Tongue (tissue), 2 donors: ENCODE results near the gene FASN. TPM values are rescaled to one million over a fixed set of nuclear protein-coding genes. Genes with fewer than 3 reads are reported as not detected.
"Not testable (repeated sequence)": the region's sequence is repeated elsewhere in the genome, so short reads cannot be mapped to it uniquely, and the experiment has no call there.

ENCODE experiments used
- DNase-seq: peaks from one replicate; pipeline ENCODE4 v3.0.0-alpha.2; 2015
- total RNA-seq: library from RNA; depleted of rRNA; stranded (reverse); fragments of >200 nt; gene quantifications from one replicate; pipeline ENCODE4 v1.2.3, GENCODE V29; 2014

Gene FASN
- 33.8 TPM for total RNA-seq

DNA sequence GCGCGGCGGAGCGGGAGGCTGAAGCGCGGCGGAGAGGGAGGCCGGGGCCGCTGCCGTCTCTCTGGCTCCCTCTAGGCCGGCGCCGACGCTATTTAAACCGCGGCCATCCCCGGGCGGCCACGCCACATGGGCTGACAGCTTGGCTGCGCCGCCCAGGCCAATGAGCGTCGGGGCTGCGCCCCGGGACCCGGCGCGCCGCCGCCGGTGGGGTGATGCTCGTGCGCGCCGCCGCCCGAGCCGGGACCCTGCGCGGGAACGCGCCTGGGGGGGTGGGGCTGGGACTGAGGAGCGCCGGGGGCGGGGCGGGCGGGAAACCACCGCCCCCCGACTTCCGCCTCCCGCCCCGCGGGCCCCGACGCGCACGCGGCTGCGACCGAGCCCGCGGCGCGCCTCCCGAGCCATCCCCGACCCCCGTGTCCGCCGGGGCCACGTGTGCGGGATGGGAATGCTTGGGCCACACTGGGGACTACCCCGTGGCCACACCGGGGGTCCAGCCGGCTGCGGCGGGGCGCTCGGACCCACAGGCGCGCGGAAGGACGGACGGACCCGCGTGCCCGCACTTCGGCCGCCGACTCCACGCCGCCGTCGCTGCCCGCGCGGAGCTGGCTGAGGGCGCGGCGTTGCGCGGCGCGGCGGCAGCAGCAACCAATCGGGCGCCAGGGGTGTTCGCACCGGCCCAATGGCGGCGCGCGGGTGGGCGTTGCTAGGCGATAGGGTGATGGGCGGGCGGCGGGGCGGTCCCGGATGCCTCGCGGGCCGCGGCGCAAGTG lies at the start of gene FASN:
TSS of gene FASN (minus strand) at position 68 of the 770 bp plus-strand sequence. CDS start 1,791 bp downstream, outside the sequence.
- peak; percentile 97 for DNase-seq

DNA sequence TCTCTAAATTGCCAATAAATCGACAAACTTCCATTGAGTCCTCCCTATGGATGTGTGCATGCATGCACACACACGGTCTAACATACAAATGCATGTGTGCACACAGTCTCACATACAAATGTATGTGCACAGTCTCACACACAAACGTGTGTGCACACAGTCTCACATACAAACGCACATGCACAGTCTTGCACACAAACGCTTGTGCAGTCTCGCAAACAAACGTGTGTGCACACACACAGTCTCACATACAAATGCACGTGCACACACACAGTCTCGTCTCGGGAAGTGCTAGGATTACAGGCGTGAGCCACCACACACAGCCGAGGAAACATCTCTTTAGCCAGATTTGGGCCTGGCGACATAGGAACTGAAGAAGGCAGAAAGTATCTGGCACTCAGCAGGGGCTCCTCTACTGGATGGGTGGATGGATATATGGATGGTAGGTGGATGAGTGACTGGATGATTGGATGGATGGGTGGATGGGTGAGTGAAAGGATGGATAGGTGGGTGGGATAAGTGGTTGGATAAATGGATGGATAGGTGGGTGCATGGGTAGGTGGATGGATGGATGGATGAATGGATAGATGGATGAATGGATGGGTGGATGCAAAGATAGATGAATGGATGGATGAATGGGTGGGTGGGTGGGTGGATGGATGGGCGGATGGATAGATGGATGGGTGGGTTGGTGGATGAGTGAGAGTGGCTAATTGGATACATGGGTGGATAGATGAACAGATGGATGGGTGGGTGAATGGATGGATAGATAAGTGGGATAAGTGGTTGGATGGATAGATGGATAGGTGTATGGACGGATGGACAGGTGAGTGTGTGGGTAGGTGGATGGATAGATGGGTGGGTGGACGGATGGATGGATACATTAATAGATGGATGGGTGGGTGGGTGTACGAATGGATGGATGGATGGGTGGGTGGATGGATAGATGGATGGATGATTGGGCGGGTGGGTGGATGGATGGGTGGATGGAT lies 48.9 kb upstream of the FASN start:
- no peak for DNase-seq

DNA sequence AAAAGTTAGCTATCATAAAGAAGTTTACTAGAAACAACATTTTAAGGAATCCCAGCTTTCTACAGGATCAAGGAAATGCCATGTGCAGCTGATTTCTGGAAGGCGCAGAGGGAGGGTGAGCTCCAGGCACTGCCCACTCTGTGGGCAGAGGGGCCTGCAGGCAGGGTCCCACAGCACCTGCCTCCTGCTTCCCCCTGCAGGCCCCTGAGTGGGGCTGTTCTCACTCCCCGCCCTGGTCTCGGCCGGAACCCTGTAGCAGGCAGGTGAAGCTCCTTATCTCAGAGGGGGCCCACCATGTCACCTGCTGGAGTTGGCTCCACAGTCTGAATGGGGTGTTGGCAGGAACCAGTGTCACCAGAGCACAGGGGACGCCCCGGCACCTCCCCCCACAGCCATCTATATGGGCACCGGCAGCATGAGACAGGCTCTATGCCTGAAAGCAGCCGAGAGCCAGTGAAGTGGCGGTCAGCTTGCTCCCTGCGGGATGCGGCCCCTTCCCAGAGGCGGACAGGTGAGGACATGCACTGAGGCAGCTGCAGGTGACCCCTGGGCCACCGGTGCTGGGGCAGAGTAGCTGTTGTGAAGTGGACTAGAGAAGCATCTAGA lies 47.6 kb upstream of the FASN start:
- DNase-seq = no peak

DNA sequence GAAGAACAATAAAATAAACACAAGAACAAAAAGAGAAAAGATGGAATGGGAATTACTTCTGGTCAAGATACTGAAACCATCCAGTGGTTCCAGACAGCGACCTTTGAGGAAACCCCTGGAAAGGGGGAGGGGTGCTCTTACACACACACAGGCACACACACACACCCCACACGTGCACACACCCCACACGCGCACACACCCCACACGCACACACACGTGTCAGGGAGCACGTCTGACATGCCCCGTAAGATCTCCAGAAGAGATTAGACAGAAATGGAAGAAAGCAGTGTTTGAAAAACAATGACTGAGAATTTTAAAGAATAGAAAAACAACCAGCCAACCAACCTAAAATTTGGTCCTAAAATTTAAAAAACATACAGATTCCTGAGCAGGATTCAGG lies 45.3 kb upstream of the FASN start:
- no peak for DNase-seq

DNA sequence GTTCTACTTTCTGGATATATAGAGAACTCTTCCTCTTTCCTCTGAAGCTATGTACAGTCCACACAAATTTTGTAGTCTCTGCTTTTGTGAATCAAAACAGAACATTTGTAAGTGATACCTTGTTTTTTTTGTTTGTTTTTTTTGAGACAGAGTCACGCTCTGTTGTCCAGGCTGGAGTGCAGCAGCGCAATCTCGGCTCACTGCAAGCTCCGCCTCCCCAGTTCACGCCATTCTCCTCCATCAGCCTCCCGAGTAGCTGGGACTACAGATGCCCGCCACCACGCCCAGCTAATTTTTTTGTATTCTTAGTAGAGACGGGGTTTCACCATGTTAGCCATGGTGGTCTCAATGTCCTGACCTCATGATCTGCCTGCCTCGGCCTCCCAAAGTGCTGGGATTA lies 41.9 kb upstream of the FASN start:
- DNase-seq = not testable (repeated sequence)

DNA sequence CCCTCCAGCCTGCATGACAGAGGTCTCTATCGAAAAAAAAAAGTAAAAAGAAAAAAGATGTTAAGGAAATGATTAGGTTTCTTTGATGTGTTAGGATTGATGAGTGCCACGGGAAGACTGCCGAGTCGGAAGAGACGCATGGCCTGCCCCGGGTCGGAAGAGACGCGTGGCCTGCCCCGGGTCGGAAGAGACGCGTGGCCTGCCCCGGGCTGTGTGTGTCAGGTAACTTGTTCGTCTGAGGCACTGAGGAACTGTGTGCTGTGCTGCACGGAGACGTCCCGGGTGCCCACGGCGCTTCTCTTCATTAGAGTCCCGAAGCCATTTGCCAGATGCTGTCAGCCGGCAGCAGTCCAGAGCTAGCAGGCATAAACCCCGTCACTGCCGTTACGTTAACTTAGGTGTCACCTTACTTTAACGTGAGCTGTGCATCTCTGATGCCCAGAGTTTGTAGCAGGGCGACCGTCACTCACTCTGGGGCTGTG lies 40.5 kb upstream of the FASN start:
- DNase-seq = no peak

DNA sequence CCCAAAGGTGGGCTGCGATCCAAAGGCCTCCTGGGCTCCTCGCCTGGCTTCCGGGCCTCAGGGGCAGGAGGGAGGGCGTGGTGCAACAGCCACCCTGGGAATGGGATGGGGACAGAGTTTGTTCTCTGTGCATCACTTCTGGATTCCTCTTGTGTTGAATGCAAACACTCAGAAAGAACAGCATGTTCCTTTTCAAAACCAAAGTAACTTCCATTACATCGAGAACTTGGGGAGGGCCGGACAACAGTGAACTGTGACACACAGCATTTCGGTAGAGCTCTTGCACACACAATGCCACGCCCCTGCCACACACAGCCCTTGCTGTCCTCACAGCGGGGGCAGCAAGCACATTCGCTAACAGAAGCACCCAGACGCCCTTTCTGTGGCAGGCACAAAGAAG lies 36.1 kb upstream of the FASN start:
- no peak for DNase-seq

DNA sequence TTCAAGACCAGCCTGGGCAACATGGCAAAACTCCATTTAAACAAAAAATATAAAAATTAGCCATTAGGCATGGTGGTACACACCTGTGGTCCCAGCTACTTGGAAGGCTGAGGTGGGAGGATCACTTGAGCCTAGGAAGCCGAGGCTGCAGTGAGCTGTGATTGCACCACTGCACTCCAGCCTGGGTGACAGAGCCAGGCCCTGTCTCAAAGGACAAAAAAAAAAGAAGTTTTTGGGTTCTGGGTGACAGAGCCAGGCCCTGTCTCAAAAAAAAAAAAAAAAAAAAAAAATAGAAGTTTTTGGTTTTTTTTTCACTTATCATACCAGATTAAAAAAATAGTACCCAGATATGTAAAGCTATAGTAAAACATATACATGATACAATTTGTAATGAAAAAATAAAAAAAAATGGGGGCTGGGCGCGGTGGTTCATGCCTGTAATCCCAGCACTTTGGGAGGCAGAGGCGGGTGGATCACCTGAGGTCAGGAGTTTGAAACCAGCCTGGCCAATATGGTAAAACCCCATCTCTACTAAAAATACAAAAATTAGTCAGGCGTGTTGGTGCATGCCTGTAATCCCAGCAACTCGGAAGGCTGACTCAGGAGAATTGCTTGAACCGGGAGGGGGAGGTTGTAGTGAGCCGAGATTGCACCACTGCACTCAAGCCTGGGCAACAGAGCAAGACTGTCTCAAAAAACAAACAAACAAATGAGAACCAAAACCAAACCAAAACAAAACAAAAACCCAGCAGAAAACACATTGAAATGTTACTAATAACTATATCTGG lies 35.3 kb upstream of the FASN start:
- peak; percentile 16 for DNase-seq

DNA sequence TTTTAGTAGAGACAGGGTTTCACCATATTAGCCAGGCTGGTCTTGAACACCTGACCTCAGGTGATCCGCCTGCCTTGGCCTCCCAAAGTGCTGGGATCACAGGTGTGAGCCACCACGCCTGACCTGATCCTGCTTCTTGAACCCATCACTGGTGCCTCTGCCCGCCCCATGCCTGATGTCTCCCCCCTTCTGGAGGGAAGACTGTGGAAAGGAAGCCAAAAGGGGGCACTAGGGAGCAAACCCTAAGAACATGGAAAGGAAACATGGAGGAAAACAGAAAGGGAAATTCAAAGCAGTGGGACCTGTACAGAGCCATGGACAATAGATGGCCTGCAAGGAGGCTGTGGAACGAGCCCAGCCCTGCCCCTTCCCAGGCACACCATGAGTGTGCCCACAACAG lies 31.1 kb upstream of the FASN start:
- no peak for DNase-seq

DNA sequence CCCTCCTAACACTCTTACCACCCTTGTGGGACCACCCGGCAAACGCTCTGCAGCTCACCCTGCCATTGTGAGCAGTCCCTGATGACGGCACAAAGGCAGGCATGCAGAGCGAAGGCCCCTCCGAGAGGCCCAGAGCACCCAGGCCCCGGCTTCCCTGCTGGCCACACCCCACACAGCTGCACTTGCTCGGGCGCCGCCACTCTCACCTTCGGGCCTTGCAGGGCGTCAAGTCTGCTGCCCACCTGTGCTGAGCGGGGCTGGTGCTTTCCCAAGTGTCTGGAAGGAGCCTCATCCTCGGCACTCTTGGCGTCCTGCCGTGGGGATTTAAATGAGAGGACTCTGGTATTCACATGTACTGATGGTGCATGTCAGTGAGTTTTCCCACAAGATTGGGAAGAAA lies 30.3 kb upstream of the FASN start:
- DNase-seq = no peak

DNA sequence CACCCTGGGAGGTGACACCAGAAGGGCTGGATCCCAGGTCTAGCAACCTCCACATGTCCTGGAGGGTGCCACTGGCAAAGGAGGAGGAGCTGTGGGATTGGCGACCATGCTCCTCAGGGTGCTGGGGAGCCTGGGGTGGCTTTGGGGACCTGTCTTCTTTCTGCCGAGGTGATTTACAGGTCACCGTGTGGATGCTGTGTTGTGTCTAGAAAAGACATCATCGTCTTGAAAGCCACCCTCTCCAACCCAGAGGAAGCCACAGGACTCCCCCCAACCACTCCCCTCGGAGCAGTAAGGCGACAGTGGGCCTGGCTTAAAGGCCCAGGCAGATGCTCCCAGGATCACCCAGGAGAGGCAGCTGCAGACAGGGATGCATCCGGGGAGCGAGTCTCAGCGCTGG lies 29.7 kb upstream of the FASN start:
- DNase-seq = no peak

DNA sequence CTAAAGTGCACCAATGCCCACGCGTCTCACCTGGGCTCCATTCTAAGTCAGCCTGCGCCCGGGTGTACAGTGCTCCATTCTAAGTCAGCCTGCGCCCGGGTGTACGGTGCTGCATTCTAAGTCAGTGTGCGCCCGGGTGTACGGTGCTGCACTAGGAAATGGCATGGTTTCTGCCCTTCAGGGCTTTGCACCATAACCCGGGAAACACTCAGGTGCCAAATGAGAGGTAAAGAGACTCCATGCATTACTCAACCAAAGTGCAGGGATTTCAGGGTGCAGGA lies 29.2 kb upstream of the FASN start:
- no peak for DNase-seq

DNA sequence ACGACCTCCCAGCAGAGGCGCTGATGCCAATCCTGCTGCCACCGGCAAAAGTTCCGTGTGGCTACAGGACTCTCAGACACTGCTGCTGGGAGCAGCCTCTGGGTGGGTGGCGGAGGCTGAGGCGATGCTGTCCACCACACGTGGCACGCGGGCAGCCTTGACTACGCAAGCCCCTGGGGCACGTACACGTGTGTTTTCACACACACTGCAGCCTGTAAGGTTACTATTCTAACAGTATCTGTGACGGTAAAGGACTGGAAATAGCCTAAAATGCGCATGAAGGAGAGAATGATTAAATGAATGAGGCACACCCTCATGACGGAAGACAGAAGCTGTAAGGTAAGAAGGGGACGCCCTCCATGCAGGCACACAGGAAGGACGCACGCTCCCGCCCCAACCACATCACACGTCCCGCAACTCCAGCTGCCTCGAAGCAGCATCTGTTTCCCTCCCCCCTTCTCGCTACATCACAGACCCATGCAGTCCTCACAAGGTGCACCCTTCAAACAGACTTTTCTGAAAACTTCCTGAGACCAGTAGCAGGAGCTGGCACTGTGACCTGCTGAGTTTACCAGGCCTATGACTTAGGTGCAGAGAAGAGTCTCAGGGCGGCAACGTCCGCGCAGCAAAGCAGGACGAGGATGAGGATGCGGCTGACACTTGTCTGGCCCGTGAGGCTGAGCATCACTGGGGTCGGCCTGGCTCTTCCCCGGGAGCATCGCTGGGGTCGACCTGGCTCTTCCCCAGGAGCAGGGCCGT lies 28.7 kb upstream of the FASN start:
- no peak for DNase-seq

DNA sequence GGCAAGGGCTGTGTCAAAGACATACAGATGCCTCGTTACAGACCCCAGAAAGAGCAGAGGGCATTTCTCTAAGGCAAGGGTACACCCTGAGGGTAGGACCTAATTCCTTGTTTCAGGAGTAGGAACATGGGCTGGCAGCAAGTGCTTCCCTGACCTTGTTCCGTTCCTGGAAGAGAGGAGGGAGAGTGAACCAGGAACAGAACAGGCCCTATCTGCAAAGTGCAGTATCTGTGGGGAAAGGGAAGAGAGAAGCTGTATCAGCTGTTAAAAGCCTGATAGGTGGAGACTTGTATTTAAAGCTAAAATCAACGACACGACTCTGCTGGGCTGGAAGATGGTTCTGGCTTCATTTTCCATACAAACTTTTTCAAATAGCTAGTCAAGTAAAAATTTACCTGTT lies 26.1 kb upstream of the FASN start:
- no peak for DNase-seq

DNA sequence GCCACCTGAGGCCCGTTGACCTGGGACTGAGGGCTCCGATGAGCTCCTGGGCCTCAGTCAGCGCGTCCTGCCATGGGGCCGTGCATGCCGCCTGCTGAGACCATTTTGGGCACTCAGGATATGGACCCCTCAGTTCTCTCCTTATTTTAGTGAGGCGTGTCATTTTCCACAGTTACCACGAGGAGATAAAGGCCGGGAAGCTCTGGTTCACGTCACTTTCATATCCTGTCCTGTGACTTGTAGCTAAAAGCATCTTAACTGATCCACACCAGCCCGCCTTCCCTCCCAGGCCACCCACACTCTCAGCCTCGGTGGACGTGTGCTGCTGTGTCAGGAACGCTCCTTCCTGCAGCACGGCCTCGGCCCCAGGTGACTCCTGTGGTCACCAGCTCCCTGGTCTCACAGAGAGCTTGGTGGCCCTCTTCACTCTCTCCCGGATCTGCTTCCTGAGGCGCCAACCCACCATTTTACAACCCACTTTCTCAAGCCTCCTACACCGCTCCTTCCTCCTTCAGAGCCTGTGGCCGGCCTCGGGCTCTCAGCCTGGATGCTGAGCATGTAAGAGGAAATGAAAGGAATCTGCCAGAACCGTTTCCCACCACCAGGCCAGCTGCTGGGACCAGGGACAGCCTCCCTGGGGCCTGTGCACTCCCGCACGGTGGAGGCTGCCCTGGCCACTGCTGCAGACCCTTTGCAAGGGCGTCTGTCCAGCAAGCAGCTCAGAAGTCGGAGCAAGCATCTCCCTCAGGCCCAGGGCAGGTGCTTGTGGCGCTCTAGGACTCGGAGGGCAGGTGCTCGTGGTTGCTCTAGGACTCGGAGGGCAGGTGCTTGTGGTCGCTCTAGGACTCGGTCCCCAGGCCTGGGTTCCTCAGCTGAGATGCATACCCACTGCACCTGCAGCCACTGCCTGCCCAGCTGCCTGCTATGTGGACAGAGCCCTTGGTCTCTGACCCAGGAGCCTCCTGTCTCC lies 23.9 kb upstream of the FASN start:
- no peak for DNase-seq

DNA sequence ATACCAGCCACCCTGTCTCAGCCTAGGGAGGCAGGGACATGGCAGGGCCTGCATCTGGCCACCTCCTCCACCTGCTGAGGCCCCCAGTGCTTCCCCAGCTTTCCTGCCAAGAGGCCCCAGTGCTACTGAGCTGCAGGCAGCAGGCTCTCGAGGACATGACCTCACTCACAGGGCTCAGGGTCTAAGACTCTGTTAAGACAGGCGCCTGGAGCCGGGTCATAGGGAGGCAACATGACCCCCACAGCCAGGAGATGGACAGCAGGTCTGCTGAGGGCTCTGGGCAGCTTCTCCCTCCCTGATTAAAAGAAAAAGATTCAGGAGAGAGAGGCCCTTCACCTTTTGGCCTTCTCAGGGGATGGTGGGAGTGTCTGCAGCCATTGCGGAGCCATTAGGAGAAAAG lies 23.2 kb upstream of the FASN start:
- DNase-seq = no peak

DNA sequence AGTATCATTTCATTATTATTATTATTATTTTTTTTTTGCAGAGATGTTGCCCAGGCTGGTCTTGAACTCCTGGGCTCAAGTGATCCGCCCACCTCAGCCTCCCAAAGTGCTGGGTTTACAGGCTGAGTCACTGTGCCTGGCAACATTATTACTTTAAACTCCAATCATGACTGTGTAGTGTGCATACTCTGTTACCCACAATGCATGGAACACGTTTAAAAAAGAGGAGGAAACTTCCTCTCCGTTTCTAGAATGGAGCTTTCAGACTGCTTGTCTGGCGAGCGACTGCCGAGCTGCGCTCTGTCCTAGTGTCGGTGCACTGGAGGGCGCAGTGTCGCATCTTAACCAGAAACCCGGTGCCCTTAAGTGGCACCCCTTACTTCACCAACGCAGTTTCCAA lies 22.1 kb upstream of the FASN start:
- DNase-seq = no peak

DNA sequence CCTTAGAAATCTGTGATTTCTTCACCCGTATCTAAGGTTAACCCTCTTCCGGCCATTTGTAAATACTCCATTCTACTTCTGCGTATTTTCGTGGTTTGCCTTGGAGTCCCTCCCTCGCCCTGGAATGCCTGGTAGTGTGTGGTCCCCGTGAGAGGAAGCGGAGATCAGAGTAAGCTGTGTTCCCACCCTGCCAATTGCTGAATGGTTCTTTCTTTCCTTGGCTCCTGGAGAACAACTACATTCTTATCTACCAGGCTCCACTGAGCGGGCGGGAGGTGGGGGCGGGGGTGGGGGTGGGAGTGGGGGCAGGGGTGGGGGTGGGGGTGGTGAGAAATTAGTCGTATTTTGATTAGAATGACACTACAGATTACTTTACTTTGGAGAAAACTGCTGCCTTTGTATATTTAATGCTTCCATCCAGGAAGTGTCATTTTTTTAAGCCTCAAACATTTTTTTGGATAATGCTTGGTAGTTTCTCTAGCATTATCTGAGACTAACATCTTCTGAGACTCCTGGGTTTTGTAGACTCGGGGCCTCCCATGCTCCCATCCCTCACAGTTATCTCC lies 20.9 kb upstream of the FASN start:
- DNase-seq = no peak

DNA sequence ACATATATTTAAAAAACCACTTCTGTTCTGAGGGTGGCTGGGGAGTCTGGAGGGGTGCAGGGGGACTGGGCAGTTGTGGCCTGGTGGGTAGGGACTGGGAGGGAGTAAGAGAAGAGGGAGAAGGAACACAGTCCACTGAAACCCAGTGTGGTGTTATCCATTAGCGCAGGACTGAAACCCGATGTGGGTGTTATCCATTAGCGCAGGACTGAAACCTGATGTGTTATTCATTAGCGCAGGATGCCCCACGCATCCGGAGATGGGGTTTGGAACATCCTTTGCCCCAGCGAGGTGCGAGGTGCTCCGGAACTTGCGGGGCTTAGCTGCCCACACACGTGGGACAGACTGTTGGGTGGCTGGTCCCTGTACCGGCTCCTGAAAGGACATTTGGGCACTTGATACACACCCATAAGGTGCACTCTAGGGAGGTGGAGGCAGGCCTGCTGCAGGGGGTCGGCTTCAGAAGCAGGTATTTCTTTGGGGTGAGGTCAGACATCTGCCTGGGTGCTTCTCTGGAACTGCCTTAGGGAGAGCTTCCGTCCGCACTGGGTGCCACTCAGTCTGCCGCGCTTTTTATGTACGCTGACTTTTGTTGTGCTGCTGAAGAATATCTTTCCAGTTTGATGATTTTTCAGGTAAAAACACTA lies 20.3 kb upstream of the FASN start:
- no peak for DNase-seq
